H9 (cell line): Measurements from ENCODE around the gene ACER3. TPM values are rescaled to one million over a fixed set of nuclear protein-coding genes. Genes with fewer than 3 reads are reported as not detected.

Experiments
- DNase-seq: peaks from one replicate; pipeline ENCODE4 v3.0.0-alpha.2; 2017
- H2AFZ ChIP-seq: one replicate; pipeline ENCODE4 v1.6.1; 2013; ENCODE audit warnings: mild to moderate bottlenecking, low read length, control low read depth, moderate library complexity
- H2AK5ac ChIP-seq: 2 replicates; pipeline ENCODE4 v1.6.1; 2013; ENCODE audit warnings: low read length, control low read depth, mixed read lengths; ENCODE audit not compliant: insufficient read length
- H2BK120ac ChIP-seq: one replicate; pipeline ENCODE4 v1.6.1; 2013; ENCODE audit warnings: low read depth, mild to moderate bottlenecking, low read length, control low read depth, inconsistent platforms; ENCODE audit not compliant: poor library complexity, severe bottlenecking
- H2BK12ac ChIP-seq: 2 replicates; pipeline ENCODE4 v1.6.1; 2013; ENCODE audit warnings: low read length, control low read depth, mixed read lengths, low read depth; ENCODE audit not compliant: insufficient read length
- H2BK15ac ChIP-seq: 2 replicates; pipeline ENCODE4 v1.6.1; 2013; ENCODE audit warnings: low read depth, low read length, control low read depth
- H2BK20ac ChIP-seq: one replicate; pipeline ENCODE4 v1.6.1; 2013; ENCODE audit warnings: low read depth, mild to moderate bottlenecking, low read length, control low read depth, inconsistent platforms; ENCODE audit not compliant: poor library complexity, severe bottlenecking
- H2BK5ac ChIP-seq: 2 replicates; pipeline ENCODE4 v1.6.1; 2013; ENCODE audit warnings: low read length, control low read depth, mixed read lengths; ENCODE audit not compliant: insufficient read length
- H3K14ac ChIP-seq: 2 replicates; pipeline ENCODE4 v1.6.1; 2013; ENCODE audit warnings: low read length, control low read depth; ENCODE audit not compliant: insufficient read depth
- H3K18ac ChIP-seq: 2 replicates; pipeline ENCODE4 v1.6.1; 2013; ENCODE audit warnings: low read depth, mild to moderate bottlenecking, mixed read lengths, low read length, control low read depth; ENCODE audit not compliant: insufficient read length
- H3K23ac ChIP-seq: 2 replicates; pipeline ENCODE4 v1.6.1; 2013; ENCODE audit warnings: low read length, control low read depth, mixed read lengths, low read depth; ENCODE audit not compliant: insufficient read length
- H3K23me2 ChIP-seq: 2 replicates; pipeline ENCODE4 v1.6.1; 2013; ENCODE audit warnings: low read depth, mild to moderate bottlenecking, mixed read lengths, low read length, control low read depth; ENCODE audit not compliant: insufficient read length, poor library complexity, severe bottlenecking
- H3K27ac ChIP-seq: 2 replicates; pipeline ENCODE4 v1.5.1; 2013; ENCODE audit warnings: low read length, control low read depth, mixed read lengths, low read depth; ENCODE audit not compliant: insufficient read length
- H3K27me3 ChIP-seq: 2 replicates; pipeline ENCODE4 v1.6.1; 2013; ENCODE audit warnings: low read length, control low read depth, inconsistent platforms; ENCODE audit not compliant: insufficient read depth
- H3K4ac ChIP-seq: 2 replicates; pipeline ENCODE4 v1.6.1; 2013; ENCODE audit warnings: low read depth, mild to moderate bottlenecking, control low read depth, inconsistent platforms, low read length, moderate library complexity
- H3K4me1 ChIP-seq: 2 replicates; pipeline ENCODE4 v1.6.1; 2013; ENCODE audit warnings: low read length, control low read depth, inconsistent platforms; ENCODE audit not compliant: insufficient read depth
- H3K4me2 ChIP-seq: 2 replicates; pipeline ENCODE4 v1.6.1; 2013; ENCODE audit warnings: low read length, control low read depth, mixed read lengths; ENCODE audit not compliant: insufficient read length, insufficient read depth
- H3K56ac ChIP-seq: 2 replicates; pipeline ENCODE4 v1.6.1; 2013; ENCODE audit warnings: low read depth, mild to moderate bottlenecking, mixed read lengths, low read length, control low read depth; ENCODE audit not compliant: insufficient read length
- H3K79me1 ChIP-seq: 2 replicates; pipeline ENCODE4 v1.6.1; 2013; ENCODE audit warnings: low read depth, mild to moderate bottlenecking, moderate library complexity, low read length, control low read depth, inconsistent platforms; ENCODE audit not compliant: insufficient read depth, poor library complexity, severe bottlenecking
- H3K79me2 ChIP-seq: 2 replicates; pipeline ENCODE4 v1.6.1; 2013; ENCODE audit warnings: low read length, control low read depth, inconsistent platforms; ENCODE audit not compliant: insufficient read depth
- H3K9ac ChIP-seq: 2 replicates; pipeline ENCODE4 v1.6.1; 2013; ENCODE audit warnings: low read length, control low read depth, mixed read lengths; ENCODE audit not compliant: insufficient read length; ENCODE audit errors: extremely low read depth
- H3K9me3 ChIP-seq: one replicate; pipeline ENCODE4 v1.6.1; 2013; ENCODE audit warnings: low read depth, low read length, inconsistent platforms; ENCODE audit not compliant: control insufficient read depth
- H3T11ph ChIP-seq: one replicate; pipeline ENCODE4 v1.6.1; 2013; ENCODE audit warnings: mild to moderate bottlenecking, low read length, control low read depth, inconsistent platforms
- H4K20me1 ChIP-seq: one replicate; pipeline ENCODE4 v1.6.1; 2013; ENCODE audit not compliant: control insufficient read depth, insufficient read length, insufficient read depth
- H4K5ac ChIP-seq: 2 replicates; pipeline ENCODE4 v1.6.1; 2013; ENCODE audit warnings: low read depth, mild to moderate bottlenecking, mixed read lengths, low read length, control low read depth; ENCODE audit not compliant: insufficient read length
- H4K8ac ChIP-seq: replicated peaks from 2 replicates; pipeline ENCODE4 v1.6.1; 2013; ENCODE audit warnings: low read length, control low read depth, mixed read lengths, low read depth; ENCODE audit not compliant: insufficient read length
- H4K91ac ChIP-seq: 2 replicates; pipeline ENCODE4 v1.6.1; 2013; ENCODE audit warnings: low read depth, mild to moderate bottlenecking, moderate library complexity, mixed read lengths, low read length, control low read depth; ENCODE audit not compliant: insufficient read length
- H3K27ac Mint-ChIP-seq, 3 experiments: 2 replicates in 2 of 3; 3 replicates in 1 of 3; pipeline ENCODE4 v1.8.0; 2020 to 2021; ENCODE audit warnings: mixed read lengths in 3 of 3, mild to moderate bottlenecking in 1 of 3, moderate library complexity in 1 of 3
- H3K27me3 Mint-ChIP-seq: 2 replicates; pipeline ENCODE4 v1.8.0; 2021; ENCODE audit warnings: low read depth, mild to moderate bottlenecking, moderate library complexity, mixed read lengths
- H3K36me3 Mint-ChIP-seq, 3 experiments: 2 replicates in 2 of 3; 3 replicates in 1 of 3; pipeline ENCODE4 v1.8.0; 2020 to 2021; ENCODE audit warnings: low read depth in 3 of 3, mixed read lengths in 3 of 3; ENCODE audit not compliant: insufficient read depth in 1 of 3
- H3K4me1 Mint-ChIP-seq, 2 experiments: 2 replicates each; pipeline ENCODE4 v1.8.0; 2020; ENCODE audit warnings: mixed read lengths in 2 of 2
- H3K4me3 Mint-ChIP-seq, 2 experiments: 2 replicates in 1 of 2; 3 replicates in 1 of 2; pipeline ENCODE4 v1.8.0; 2020 to 2021; ENCODE audit warnings: mild to moderate bottlenecking in 2 of 2, mixed read lengths in 2 of 2, moderate library complexity in 1 of 2
- H3K9me3 Mint-ChIP-seq, 2 experiments: 2 replicates in 1 of 2; 3 replicates in 1 of 2; pipeline ENCODE4 v1.8.0; 2020; ENCODE audit warnings: mild to moderate bottlenecking in 2 of 2, mixed read lengths in 2 of 2, moderate library complexity in 1 of 2
- CTCF ChIP-seq: fragments of 200-600 bp; sonication (generic); conservative IDR thresholded peaks from 3 replicates; pipeline ENCODE4 v1.8.0; 2021; ENCODE audit warnings: antibody characterized with exemption, mild to moderate bottlenecking
- WGBS: extraction: QIAGEN DNeasy Blood & Tissue Kit; methylation state at CpG from one replicate; pipeline ENCODE4 v1.1.7; 2013; ENCODE audit warnings: missing lambda C conversion rate, low lambda C conversion rate, mixed read lengths; ENCODE audit not compliant: insufficient read length; ENCODE audit errors: extremely low coverage; 5-methylcytosine and 5-hydroxymethylcytosine counted together
- total RNA-seq: library from RNA; stranded (reverse); gene quantifications from 2 replicates; pipeline ENCODE4 v1.2.1, GENCODE V29; 2021

The ACER3 gene
- total RNA-seq, 1 experiment from 2014 or later = 14.7 TPM

GRCh38 chr11:76831686-76832310 lies 28.9 kb upstream of the ACER3 start:
- H2BK5ac ChIP-seq = no peak overlapping the region

More at GRCh38 chr11:76831686-76832310, 28.9 kb upstream of the ACER3 start:
- H2BK12ac ChIP-seq = no peak overlapping the region
- H2BK20ac ChIP-seq = no peak overlapping the region
- no peak overlapping the region for H2BK15ac ChIP-seq
- DNase-seq = no peak
- no peaks in the 10 kb centered on the region; a peak in 1 of 4 replicates for H3K4me1 Mint-ChIP-seq
- no peaks in the 10 kb centered on the region for H4K20me1 ChIP-seq
- H3K23me2 ChIP-seq = no peaks in the 10 kb centered on the region
- H3K4me3 Mint-ChIP-seq = no peak overlapping the region
- H3K27me3 ChIP-seq = no peaks in the 10 kb centered on the region
- H3K14ac ChIP-seq = no peak overlapping the region
- H3K9me3 ChIP-seq = no peaks in the 10 kb centered on the region
- H3K18ac ChIP-seq = no peak overlapping the region
- H3K27me3 Mint-ChIP-seq = peaks cover 4% of the 10 kb centered on the region
- H3K9ac ChIP-seq = no peak overlapping the region
- H3K4ac ChIP-seq = no peak overlapping the region
- no peaks in the 10 kb centered on the region for H3K79me1 ChIP-seq
- H2AFZ ChIP-seq = no peak overlapping the region
- H3K56ac ChIP-seq = no peak overlapping the region
- no CpG with 5 or more reads among the region's 4 CpGs for WGBS
- no peaks in the 10 kb centered on the region for H3K79me2 ChIP-seq
- no peak for TF ChIP-seq CTCF
- H2BK120ac ChIP-seq = no peak overlapping the region
- no peak overlapping the region for H3K4me2 ChIP-seq
- no peak overlapping the region for H3K23ac ChIP-seq
- H3K36me3 Mint-ChIP-seq = no peaks in the 10 kb centered on the region
- H3K4me1 ChIP-seq = no peaks in the 10 kb centered on the region
- H4K8ac ChIP-seq = no peak overlapping the region
- H4K5ac ChIP-seq = no peak overlapping the region
- H4K91ac ChIP-seq = no peak overlapping the region
- no peak overlapping the region for H3K27ac Mint-ChIP-seq
- no peak overlapping the region for H3K27ac ChIP-seq
- H3K9me3 Mint-ChIP-seq = no peaks in the 10 kb centered on the region
- H2AK5ac ChIP-seq = no peak overlapping the region
- H3T11ph ChIP-seq = no peak overlapping the region
